Karpas-422 (cell line): ENCODE results near the gene CTBP2. TPM values are rescaled to one million over a fixed set of nuclear protein-coding genes. Genes with fewer than 3 reads are reported as not detected.
"Not testable (repeated sequence)": the region's sequence is repeated elsewhere in the genome, so short reads cannot be mapped to it uniquely, and the experiment has no call there.

Experiments used
- DNase-seq: peaks from one replicate; pipeline ENCODE4 v3.0.0-alpha.2; 2015
- H2AFZ ChIP-seq: fragments of 200-600 bp; sonication (generic); 2 replicates; pipeline ENCODE4 v1.6.1; 2014; ENCODE audit warnings: antibody characterized with exemption, low read length, mixed read lengths
- H3K27ac ChIP-seq: fragments of 200-600 bp; sonication (generic); 2 replicates; pipeline ENCODE4 v1.5.1; 2014; ENCODE audit warnings: mild to moderate bottlenecking, low read length, moderate library complexity
- H3K27me3 ChIP-seq: fragments of 200-600 bp; sonication (generic); 2 replicates; pipeline ENCODE4 v1.6.1; 2014; ENCODE audit warnings: low read length, mixed read lengths
- H3K36me3 ChIP-seq: fragments of 200-600 bp; sonication (generic); 2 replicates; pipeline ENCODE4 v1.6.1; 2014; ENCODE audit warnings: low read length, mixed read lengths; ENCODE audit not compliant: insufficient read depth
- H3K4me1 ChIP-seq: fragments of 200-600 bp; sonication (generic); 2 replicates; pipeline ENCODE4 v1.6.1; 2014; ENCODE audit warnings: mild to moderate bottlenecking, low read length, mixed read lengths
- H3K4me2 ChIP-seq: fragments of 200-600 bp; sonication (generic); 2 replicates; pipeline ENCODE4 v1.6.1; 2014; ENCODE audit warnings: low read length, low read depth, mild to moderate bottlenecking; ENCODE audit not compliant: poor library complexity, severe bottlenecking
- H3K4me3 ChIP-seq: fragments of 200-600 bp; sonication (generic); 2 replicates; pipeline ENCODE4 v1.5.1; 2014; ENCODE audit warnings: mild to moderate bottlenecking, antibody characterized with exemption, low read length, mixed read lengths
- H3K79me2 ChIP-seq: fragments of 200-600 bp; sonication (generic); 2 replicates; pipeline ENCODE4 v1.6.1; 2014; ENCODE audit warnings: mild to moderate bottlenecking, low read length, mixed read lengths
- H3K9ac ChIP-seq: fragments of 200-600 bp; sonication (generic); 2 replicates; pipeline ENCODE4 v1.6.0; 2014; ENCODE audit warnings: low read length
- H3K9me2 ChIP-seq: fragments of 200-600 bp; sonication (generic), shearing (Covaris generic); replicated peaks from 2 replicates; pipeline ENCODE4 v1.6.0; 2014; ENCODE audit warnings: mild to moderate bottlenecking, low read length, moderate library complexity; ENCODE audit not compliant: insufficient read depth
- H3K9me3 ChIP-seq: fragments of 300-700, 200-600 bp; sonication (generic); 2 replicates; pipeline ENCODE4 v1.6.1; 2014; ENCODE audit warnings: low read length, mixed read lengths
- H4K20me1 ChIP-seq: fragments of 200-600 bp; sonication (generic); 2 replicates; pipeline ENCODE4 v1.6.1; 2014; ENCODE audit warnings: mild to moderate bottlenecking, antibody characterized with exemption, low read length, low read depth; ENCODE audit not compliant: insufficient read depth
- total RNA-seq: library from RNA; depleted of rRNA; stranded (reverse); fragments of >200 nt; shearing (Covaris generic); gene quantifications from 2 replicates; pipeline ENCODE4 v1.2.3, GENCODE V29; 2014; ENCODE audit warnings: low replicate concordance

CTBP2 gene
- total RNA-seq, 1 experiment from 2014 or later: 0.15 TPM

DNA sequence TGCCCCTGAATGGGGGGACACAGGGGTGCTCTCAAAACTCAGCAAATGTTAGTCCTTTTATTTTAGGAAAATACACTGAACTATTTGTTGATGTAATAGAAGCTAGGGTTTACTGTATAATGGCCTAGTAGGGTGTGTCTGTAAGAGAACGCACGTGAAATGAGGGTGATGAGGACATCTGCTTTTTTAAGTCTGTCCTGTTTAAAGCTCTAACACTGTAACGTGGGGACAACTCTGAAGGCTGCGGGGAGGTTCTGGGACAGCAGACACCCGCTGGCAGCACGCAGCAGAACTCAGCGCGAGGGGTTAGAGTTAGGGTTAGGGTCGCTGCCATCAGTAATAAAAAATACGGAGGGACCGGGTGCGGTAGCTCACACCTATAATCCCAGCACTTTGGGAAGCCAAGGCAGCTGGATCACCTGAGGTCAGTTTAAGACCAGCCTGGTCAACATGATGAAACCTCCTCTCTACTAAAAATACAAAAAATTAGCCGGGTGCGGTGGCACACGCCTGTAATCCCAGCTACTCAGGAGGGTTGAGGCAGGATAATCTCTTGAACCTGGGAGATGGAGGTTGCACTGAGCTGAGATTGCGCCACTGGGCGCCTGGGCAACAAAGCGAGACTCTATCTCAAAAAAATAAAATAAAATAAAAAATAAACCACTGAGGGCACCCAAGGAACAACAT is 98.0 kb downstream of the CTBP2 start:
- H3K9ac ChIP-seq: 0 out of 2 replicates have a peak overlapping the region, but pooled peaks have one; percentile 33
- H3K79me2 ChIP-seq: no peaks in the 10 kb centered on the region
- no peak overlapping the region for H3K27ac ChIP-seq
- no peak for DNase-seq
- no peak overlapping the region for H2AFZ ChIP-seq
- no peaks in the 10 kb centered on the region for H3K9me3 ChIP-seq
- H3K4me3 ChIP-seq: peak overlapping the region; percentile 40; the same call in 1 of the 2 replicates
- H3K9me2 ChIP-seq: no peaks in the 10 kb centered on the region
- no peaks in the 10 kb centered on the region; the same call in 1 of the 2 replicates for H4K20me1 ChIP-seq
- H3K36me3 ChIP-seq: no peaks in the 10 kb centered on the region
- no peaks in the 10 kb centered on the region for H3K27me3 ChIP-seq
- H3K4me1 ChIP-seq: peaks cover 47% of the 10 kb centered on the region
- peak overlapping the region; percentile 63 for H3K4me2 ChIP-seq

DNA sequence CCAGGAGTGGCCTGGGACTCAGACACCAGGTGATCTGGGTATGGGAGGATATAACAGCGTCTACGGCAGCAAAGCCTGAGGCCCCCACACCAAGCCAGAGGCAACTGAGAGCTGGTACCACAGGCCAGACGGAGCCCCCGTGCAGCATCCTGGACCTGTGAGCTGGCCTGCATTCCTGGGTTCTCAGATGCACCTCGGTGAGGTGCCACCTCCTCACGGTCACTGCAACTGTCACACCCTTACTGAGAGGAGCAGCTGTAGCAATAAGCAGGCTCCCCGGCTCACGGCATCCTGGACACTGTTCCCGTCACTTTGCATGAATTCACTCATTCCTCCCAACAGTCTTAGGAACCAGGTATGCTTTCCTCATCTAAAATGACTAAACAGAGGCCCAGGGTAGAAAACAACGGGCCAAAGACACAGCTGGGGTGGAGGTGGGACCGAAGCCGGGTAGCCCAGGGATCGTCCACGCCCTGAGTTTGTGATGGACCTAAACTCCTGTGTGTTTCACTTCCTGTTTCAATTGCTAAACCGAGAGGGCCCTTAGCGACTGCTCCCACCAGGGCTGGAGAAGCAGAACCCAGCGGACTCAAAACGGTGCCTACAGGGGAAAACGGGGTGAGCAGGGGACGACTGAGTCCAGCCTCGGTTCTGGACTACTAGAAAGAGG is 98.7 kb downstream of the CTBP2 start:
- H3K36me3 ChIP-seq: no peaks in the 10 kb centered on the region
- no peak overlapping the region for H2AFZ ChIP-seq
- peaks cover 47% of the 10 kb centered on the region for H3K4me1 ChIP-seq
- no peaks in the 10 kb centered on the region for H3K79me2 ChIP-seq
- no peaks in the 10 kb centered on the region for H3K27me3 ChIP-seq
- peak overlapping the region; percentile 40; the same call in 1 of the 2 replicates for H3K4me3 ChIP-seq
- H3K9ac ChIP-seq: peak overlapping the region; percentile 33; the same call in 1 of the 2 replicates
- peak overlapping the region; percentile 63 for H3K4me2 ChIP-seq
- H3K9me3 ChIP-seq: no peaks in the 10 kb centered on the region
- H4K20me1 ChIP-seq: peaks cover under 1% of the 10 kb centered on the region; the same call in 1 of the 2 replicates
- H3K27ac ChIP-seq: no peak overlapping the region
- no peaks in the 10 kb centered on the region for H3K9me2 ChIP-seq
- peak; percentile 81 for DNase-seq

DNA sequence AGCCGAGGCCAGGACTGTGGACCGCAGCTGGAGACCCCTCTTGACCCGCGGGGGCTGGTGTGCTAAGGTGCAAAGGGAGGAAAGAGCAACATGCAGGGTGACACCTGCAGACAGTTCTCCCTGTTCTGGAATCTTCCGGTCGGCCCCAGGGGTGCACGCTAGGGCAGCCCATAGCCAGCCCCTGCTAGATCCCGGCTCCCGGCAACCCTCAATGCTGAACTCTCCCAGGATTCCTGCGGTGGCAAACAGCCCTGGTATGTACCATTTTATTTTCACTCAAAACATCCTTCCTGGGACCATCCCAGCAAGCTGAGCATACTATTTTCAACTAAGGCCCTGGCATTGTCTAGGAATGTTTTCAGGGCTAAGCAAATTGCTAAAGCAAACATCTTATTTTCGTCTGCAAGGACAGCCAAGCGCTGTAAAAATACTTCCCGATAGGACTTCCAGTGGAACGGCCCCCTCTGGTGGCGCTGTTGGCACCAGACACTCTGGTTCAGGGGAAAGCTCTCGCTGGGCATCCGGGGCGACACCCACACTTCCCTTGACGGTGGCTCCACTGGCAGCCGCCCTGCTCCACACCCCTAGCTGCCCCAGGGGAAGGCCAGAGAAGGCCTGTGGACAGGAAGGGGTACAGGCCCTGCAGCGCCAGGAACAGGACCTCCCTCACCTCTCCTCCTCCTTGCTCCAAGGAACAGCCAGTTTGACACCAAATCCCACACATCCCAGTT is 99.4 kb downstream of the CTBP2 start:
- Histone ChIP-seq H3K9me3 (no peaks in the 10 kb centered on the region), H3K9me2 (no peaks in the 10 kb centered on the region), H2AFZ (no peak overlapping the region), H3K9ac (peak overlapping the region; percentile 29; the same call in 1 of the 2 replicates), H3K79me2 (no peaks in the 10 kb centered on the region), H3K36me3 (no peaks in the 10 kb centered on the region), H3K27ac (no peak overlapping the region), H4K20me1 (peaks cover 5% of the 10 kb centered on the region; the same call in 1 of the 2 replicates), H3K4me1 (peaks cover 47% of the 10 kb centered on the region), H3K4me2 (peak overlapping the region; percentile 63), H3K4me3 (peak overlapping the region; percentile 40; the same call in 1 of the 2 replicates), H3K27me3 (no peaks in the 10 kb centered on the region)
- DNase-seq: peak; percentile 87

DNA sequence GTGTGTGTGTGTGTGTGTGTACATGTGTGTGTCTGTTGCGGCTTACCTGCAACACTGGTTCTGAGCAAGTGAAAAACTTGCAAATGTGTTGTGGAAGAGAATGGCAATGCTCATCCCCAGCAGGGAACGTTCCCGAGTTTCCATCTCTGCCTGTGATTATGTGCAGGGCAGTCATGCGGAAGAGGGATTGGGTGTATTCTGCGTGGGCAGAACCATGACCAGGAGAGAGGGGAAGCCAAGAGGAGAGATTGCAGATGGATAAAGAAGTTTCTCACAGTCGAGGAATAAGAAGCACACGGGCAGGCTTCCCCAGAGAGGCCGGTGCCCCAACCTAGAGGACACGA is 99.9 kb downstream of the CTBP2 start:
- no peaks in the 10 kb centered on the region for H3K27me3 ChIP-seq
- no peak overlapping the region for H3K9ac ChIP-seq
- no peak overlapping the region for H3K4me2 ChIP-seq
- no peaks in the 10 kb centered on the region for H3K79me2 ChIP-seq
- DNase-seq: no peak
- 0 out of 2 replicates have a peak, but pooled peaks cover 5% of the 10 kb centered on the region for H4K20me1 ChIP-seq
- no peaks in the 10 kb centered on the region for H3K9me2 ChIP-seq
- peaks cover 49% of the 10 kb centered on the region for H3K4me1 ChIP-seq
- no peak overlapping the region for H3K27ac ChIP-seq
- H3K9me3 ChIP-seq: no peaks in the 10 kb centered on the region
- no peak overlapping the region for H3K4me3 ChIP-seq
- no peaks in the 10 kb centered on the region for H3K36me3 ChIP-seq
- no peak overlapping the region for H2AFZ ChIP-seq

DNA sequence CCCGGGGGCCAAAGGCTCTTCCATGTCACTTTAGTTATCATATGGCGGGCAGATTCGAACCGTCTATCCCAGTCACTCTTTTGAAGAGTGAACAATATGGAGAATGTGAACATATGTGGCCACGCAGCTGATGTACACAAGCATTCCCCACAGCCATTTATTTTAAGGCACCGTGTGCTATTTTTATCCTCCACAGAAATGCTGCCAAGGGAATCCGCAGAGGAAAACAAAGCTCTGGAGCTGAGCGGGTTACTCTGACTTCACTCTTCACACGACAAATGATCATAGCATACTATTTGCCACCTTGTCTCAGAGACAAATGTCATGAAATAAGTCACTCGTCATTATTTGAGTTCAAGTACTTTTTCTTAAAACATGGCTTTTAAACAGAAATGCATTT is 100.3 kb downstream of the CTBP2 start:
- Histone ChIP-seq H2AFZ (no peak overlapping the region), H3K9ac (no peak overlapping the region), H3K79me2 (no peaks in the 10 kb centered on the region), H3K9me2 (no peaks in the 10 kb centered on the region), H3K4me2 (no peak overlapping the region), H3K9me3 (no peaks in the 10 kb centered on the region), H3K27me3 (no peaks in the 10 kb centered on the region), H3K36me3 (no peaks in the 10 kb centered on the region), H3K4me1 (peaks cover 49% of the 10 kb centered on the region), H4K20me1 (0 out of 2 replicates have a peak, but pooled peaks cover 5% of the 10 kb centered on the region), H3K27ac (no peak overlapping the region), H3K4me3 (no peak overlapping the region)
- no peak for DNase-seq

DNA sequence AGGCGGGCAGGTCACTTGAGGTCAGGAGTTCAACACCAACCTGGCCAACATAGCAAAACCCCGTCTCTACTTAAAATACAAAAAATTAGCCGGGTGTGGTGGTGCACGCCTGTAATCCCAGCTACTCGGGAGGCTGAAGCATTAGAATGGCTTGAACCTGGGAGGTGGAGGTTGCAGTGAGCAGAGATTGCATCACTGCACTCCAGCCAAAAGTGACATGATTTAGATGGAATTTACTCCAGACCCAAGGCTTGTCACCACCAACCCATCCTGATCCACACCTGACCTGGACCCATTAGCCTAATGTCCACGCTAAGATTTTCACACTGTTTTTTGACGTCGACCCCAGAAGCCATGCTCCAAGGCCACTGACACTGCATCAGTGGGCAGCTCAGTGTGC is 101.0 kb downstream of the CTBP2 start:
- H3K4me1 ChIP-seq: peaks cover 42% of the 10 kb centered on the region
- H3K9me3 ChIP-seq, DNase-seq, H3K9ac ChIP-seq, H3K36me3 ChIP-seq, H3K9me2 ChIP-seq, H3K79me2 ChIP-seq, H3K27me3 ChIP-seq, H3K27ac ChIP-seq, H2AFZ ChIP-seq, H3K4me2 ChIP-seq, H3K4me3 ChIP-seq, H4K20me1 ChIP-seq: not testable (repeated sequence)

DNA sequence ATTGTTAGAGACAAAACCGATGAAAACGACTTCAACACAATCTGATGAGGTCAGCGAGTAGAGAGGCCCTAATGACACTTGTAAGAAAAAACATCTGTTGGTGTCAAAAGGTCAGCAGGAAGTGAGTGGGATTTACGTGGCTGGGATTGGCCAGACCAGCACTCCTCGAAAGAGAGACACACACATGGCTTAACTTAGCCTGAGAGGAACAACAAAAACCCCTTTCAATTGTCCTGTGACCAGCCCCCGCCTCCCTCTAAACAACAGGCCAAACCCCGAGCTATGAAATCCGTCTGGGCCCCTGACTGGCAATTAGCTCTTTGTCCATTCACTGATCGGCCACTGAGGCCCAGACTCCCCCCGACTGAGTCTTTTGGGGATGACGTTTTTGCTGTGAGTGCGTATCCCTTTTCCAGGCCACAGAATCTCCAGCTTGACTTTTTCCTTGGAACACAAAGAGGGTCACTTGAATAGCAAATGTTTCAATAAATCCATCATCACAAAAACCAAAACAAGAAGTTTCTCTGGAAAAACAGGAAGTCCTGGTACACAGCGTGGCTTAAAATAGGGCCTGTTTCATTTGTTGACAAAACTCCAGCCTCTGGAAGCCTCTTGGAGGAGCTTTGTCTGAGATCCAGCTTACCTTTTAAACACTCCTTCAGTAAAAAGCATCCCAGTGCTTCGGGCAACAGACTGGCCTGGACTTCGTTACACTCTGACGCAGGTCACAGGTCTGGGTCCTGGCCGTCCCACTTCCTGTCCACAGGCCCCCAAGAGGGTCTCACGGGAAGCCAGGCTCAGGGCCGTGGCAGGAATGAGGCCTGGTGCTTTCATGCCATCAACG is 103.0 kb downstream of the CTBP2 start:
- DNase-seq: no peak
- H3K4me1 ChIP-seq: peaks cover 24% of the 10 kb centered on the region
- no peaks in the 10 kb centered on the region for H3K9me2 ChIP-seq
- no peak overlapping the region for H3K9ac ChIP-seq
- H4K20me1 ChIP-seq: 0 out of 2 replicates have a peak, but pooled peaks cover 5% of the 10 kb centered on the region
- no peak overlapping the region for H3K4me3 ChIP-seq
- no peaks in the 10 kb centered on the region for H3K9me3 ChIP-seq
- H2AFZ ChIP-seq: no peak overlapping the region
- no peak overlapping the region for H3K4me2 ChIP-seq
- H3K27me3 ChIP-seq: no peaks in the 10 kb centered on the region
- H3K79me2 ChIP-seq: no peaks in the 10 kb centered on the region
- no peaks in the 10 kb centered on the region for H3K36me3 ChIP-seq
- H3K27ac ChIP-seq: no peak overlapping the region
